ENCODE measurements around the gene TMEM53.
A peak's percentile ranks its signal among the peaks of the same experiment; 100 is the strongest.

Gene TMEM53

DNA sequence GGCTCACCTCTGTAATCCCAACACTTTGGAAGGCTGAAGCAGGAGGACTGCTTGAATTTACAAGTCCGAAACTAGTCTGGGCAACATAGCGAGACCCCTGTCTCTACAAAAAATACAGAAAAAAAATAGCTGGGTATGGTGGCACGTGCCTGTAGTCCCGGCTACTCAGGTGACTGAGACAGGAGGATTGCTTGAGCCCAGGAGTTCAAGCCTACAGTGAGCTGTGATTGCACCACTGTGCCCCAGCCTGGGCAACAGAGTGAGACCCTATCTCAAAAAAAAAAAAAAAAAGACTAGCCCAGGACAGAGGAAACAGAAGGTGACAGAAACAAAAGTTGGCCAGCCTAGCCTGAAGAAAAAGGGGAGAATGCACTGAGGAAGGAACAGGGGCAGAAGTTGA lies 21.4 kb upstream of the TMEM53 start:
- no peak for TF ChIP-seq KLF16 (tag by site-specific recombination; IDR thresholded peaks at IDR 0.05)
- peak; percentile 87 for TF ChIP-seq ZNF121 (tag by site-specific recombination; IDR thresholded peaks at IDR 0.05)
- no peak overlapping the region for H3K4me3 ChIP-seq (ENCODE audit: low read depth, low read length)
- H3K9me3 ChIP-seq (ENCODE audit: control insufficient read depth, insufficient read depth, low read depth, low read length) = no peaks in the 10 kb centered on the region
- no peaks in the 10 kb centered on the region for H3K36me3 ChIP-seq (ENCODE audit: control insufficient read depth in 2 of 2, insufficient read depth in 1 of 2, low read length in 2 of 2)
- ChIA-PET CTCF (no interaction called here), POLR2A (no interaction called here)
- no peak overlapping the region for H3K27ac ChIP-seq (ENCODE audit: extremely low read depth, low read depth, low read length)
- H3K4me1 ChIP-seq (ENCODE audit: control insufficient read depth, insufficient read depth, low read length) = 0 out of 2 replicates have a peak, but pooled peaks cover 2% of the 10 kb centered on the region

DNA sequence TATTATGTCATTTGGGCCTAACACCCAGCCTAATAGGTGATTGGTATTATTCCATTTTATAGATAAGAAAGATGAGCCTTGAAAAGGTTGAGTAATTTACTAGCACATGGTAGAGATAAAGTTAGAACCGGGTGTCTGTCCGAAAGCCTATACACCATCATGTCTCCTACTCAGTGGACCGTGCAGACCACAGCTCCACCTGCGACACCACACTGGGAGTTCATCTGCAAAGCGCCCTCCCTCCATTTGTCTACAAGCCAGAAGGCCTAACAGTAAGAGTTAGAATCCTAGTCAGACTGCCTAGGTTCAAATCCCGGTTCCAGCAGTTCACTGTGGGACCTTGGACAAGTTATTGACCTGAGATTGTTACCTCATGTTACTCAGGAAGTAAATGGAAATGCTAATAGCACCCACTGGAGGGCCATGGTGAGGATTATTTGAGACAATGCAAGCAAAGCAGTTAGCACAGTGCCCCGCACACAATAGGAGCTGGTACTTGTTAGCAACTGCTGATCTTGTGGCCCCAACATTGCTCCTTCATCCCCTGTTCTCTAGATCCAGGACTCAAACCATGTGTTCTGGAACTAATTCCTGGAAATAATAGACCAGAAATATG lies 20.7 kb upstream of the TMEM53 start:
- Histone ChIP-seq H3K4me3 (ENCODE audit: low read depth, low read length) (no peak overlapping the region), H3K36me3 (ENCODE audit: control insufficient read depth in 2 of 2, insufficient read depth in 1 of 2, low read length in 2 of 2) (no peaks in the 10 kb centered on the region), H3K4me1 (ENCODE audit: control insufficient read depth, insufficient read depth, low read length) (no peaks in the 10 kb centered on the region), H3K27ac (ENCODE audit: extremely low read depth, low read depth, low read length) (no peak overlapping the region), H3K9me3 (ENCODE audit: control insufficient read depth, insufficient read depth, low read depth, low read length) (no peaks in the 10 kb centered on the region)
- POLR2A ChIA-PET = no interaction called here
- CTCF ChIA-PET = no interaction called here
- TF ChIP-seq SP3 (tag by site-specific recombination; IDR thresholded peaks at IDR 0.05) = no peak
- no peak for TF ChIP-seq ZNF664 (tag by site-specific recombination; IDR thresholded peaks at IDR 0.05)
- no peak for TF ChIP-seq ZNF292 (tag by site-specific recombination; IDR thresholded peaks at IDR 0.05; ENCODE audit: borderline replicate concordance, low read depth)
- TF ChIP-seq ZNF155 (tag by site-specific recombination; IDR thresholded peaks at IDR 0.05) = no peak
- no peak for TF ChIP-seq KLF1 (tag by site-specific recombination; IDR thresholded peaks at IDR 0.05)
- no peak for TF ChIP-seq ZNF670 (tag by site-specific recombination; IDR thresholded peaks at IDR 0.05; ENCODE audit: low read depth)
- no peak for TF ChIP-seq ZNF121 (tag by site-specific recombination; IDR thresholded peaks at IDR 0.05)
- no peak for TF ChIP-seq GLIS1 (tag by site-specific recombination; IDR thresholded peaks at IDR 0.05)
- no peak for TF ChIP-seq REST (tag by site-specific recombination; IDR thresholded peaks at IDR 0.05)
- no peak for TF ChIP-seq HOXA7 (CRISPR knock-in tag; IDR thresholded peaks at IDR 0.05; ENCODE audit: borderline replicate concordance)
- TF ChIP-seq, protein P1, sequence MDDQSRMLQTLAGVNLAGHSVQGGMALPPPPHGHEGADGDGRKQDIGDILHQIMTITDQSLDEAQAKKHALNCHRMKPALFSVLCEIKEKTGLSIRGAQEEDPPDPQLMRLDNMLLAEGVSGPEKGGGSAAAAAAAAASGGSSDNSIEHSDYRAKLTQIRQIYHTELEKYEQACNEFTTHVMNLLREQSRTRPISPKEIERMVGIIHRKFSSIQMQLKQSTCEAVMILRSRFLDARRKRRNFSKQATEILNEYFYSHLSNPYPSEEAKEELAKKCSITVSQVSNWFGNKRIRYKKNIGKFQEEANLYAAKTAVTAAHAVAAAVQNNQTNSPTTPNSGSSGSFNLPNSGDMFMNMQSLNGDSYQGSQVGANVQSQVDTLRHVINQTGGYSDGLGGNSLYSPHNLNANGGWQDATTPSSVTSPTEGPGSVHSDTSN (CRISPR knock-in tag; IDR thresholded peaks at IDR 0.05) = no peak
- no peak for TF ChIP-seq ZNF140 (tag by site-specific recombination; IDR thresholded peaks at IDR 0.05)
- no peak for TF ChIP-seq REPIN1 (tag by site-specific recombination; IDR thresholded peaks at IDR 0.05; ENCODE audit: low read depth)
- TF ChIP-seq KLF9 (tag by site-specific recombination; IDR thresholded peaks at IDR 0.05; ENCODE audit: low read depth) = no peak
- TF ChIP-seq, protein P2, sequence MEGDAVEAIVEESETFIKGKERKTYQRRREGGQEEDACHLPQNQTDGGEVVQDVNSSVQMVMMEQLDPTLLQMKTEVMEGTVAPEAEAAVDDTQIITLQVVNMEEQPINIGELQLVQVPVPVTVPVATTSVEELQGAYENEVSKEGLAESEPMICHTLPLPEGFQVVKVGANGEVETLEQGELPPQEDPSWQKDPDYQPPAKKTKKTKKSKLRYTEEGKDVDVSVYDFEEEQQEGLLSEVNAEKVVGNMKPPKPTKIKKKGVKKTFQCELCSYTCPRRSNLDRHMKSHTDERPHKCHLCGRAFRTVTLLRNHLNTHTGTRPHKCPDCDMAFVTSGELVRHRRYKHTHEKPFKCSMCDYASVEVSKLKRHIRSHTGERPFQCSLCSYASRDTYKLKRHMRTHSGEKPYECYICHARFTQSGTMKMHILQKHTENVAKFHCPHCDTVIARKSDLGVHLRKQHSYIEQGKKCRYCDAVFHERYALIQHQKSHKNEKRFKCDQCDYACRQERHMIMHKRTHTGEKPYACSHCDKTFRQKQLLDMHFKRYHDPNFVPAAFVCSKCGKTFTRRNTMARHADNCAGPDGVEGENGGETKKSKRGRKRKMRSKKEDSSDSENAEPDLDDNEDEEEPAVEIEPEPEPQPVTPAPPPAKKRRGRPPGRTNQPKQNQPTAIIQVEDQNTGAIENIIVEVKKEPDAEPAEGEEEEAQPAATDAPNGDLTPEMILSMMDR (tag by site-specific recombination; IDR thresholded peaks at IDR 0.05) = no peak
- no peak for TF ChIP-seq ZNF175 (tag by site-specific recombination; IDR thresholded peaks at IDR 0.05)

All from HEK293 (cell line).